Breast epithelium (tissue), 3 donors: Measurements from ENCODE around the gene CHTF18.

ENCODE experiments used
- POLR2A ChIP-seq: fragments of 450-650 bp; IDR thresholded peaks from one replicate; pipeline ENCODE4 v1.6.1; 2016; ENCODE audit warnings: antibody characterized with exemption, mild to moderate bottlenecking, moderate library complexity
- POLR2AphosphoS5 ChIP-seq, 3 donors: sonication (generic); formaldehyde crosslinking; IDR thresholded peaks; one replicate each; pipeline ENCODE4 v1.6.1; 2017; ENCODE audit warnings: antibody characterized with exemption in 3 of 3
- TF ChIP-seq, protein P1 (sequence below), 3 donors: fragments of 450-650 bp; IDR thresholded peaks; one replicate each; pipeline ENCODE4 v1.5.1; 2016 to 2017; ENCODE audit warnings: antibody characterized with exemption in 3 of 3, mild to moderate bottlenecking in 3 of 3, moderate library complexity in 3 of 3

DNA sequence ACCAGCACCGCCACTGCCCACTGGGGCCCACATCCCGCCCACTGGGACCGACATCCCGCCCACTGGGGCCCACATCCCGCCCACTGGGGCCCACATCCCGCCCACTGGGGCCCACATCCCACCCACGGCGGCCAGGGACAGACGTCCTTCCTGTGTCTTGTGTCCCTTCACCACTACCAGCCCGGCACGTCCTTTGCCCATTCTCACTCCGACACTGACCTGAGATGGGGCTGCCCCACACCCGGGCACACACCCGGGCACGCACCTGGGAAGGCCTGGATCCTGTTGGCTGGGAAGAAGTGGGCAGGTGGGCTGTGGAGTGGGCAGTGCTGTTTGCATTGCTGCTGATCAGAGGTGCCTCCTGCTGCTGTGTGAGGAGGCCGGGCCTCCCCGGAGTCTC lies 40.5 kb downstream of the CHTF18 start:
- TF ChIP-seq POLR2A (no peak), POLR2AphosphoS5 (IDR thresholded peaks at IDR 0.05) (no peak)
- TF ChIP-seq, protein P1, sequence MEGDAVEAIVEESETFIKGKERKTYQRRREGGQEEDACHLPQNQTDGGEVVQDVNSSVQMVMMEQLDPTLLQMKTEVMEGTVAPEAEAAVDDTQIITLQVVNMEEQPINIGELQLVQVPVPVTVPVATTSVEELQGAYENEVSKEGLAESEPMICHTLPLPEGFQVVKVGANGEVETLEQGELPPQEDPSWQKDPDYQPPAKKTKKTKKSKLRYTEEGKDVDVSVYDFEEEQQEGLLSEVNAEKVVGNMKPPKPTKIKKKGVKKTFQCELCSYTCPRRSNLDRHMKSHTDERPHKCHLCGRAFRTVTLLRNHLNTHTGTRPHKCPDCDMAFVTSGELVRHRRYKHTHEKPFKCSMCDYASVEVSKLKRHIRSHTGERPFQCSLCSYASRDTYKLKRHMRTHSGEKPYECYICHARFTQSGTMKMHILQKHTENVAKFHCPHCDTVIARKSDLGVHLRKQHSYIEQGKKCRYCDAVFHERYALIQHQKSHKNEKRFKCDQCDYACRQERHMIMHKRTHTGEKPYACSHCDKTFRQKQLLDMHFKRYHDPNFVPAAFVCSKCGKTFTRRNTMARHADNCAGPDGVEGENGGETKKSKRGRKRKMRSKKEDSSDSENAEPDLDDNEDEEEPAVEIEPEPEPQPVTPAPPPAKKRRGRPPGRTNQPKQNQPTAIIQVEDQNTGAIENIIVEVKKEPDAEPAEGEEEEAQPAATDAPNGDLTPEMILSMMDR (IDR thresholded peaks at IDR 0.05), result no peak
